Measurements from ENCODE around the gene SNAPC4.
"Not testable (repeated sequence)": the region's sequence is repeated elsewhere in the genome, so short reads cannot be mapped to it uniquely, and the experiment has no call there.

Gene SNAPC4

DNA sequence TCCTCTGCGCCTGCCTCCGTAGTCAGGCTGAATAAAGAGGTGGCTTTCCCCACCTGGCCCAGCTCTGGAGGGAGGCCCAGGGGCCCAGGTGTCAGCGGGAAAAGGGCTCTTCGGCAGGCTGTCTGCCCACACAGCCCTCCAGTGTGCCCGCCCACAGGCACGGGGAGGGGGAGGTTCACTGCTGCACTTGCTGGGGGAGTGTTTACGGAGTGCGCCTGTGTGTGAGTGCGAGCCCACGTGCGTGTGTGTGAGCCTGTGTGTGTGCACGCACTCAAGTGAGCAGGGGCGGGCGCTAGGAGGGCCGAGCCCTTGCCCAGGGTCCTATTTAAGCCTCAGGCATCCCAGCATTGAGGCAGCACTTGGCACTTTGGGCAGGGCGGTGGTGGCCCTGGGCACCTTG, 47.3 kb downstream of the SNAPC4 start:
- no peak for DNase-seq

DNA sequence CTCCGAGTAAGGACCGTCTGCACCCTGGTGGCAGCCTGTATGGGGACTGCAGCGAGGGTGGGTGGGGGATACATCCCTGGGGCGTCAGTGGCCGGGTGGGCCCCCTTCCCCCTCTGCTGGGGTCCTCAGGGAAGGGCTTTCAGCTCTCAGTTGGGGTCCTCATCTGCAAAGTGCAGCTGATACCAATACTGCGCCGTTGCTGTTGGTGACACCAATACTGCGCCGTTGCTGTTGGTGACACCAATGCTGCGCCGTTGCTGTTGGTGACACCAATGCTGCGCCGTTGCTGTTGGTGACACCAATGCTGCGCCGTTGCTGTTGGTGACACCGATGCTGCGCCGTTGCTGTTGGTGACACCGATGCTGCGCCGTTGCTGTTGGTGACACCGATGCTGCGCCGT, 48.1 kb downstream of the SNAPC4 start:
- DNase-seq = not testable (repeated sequence)

DNA sequence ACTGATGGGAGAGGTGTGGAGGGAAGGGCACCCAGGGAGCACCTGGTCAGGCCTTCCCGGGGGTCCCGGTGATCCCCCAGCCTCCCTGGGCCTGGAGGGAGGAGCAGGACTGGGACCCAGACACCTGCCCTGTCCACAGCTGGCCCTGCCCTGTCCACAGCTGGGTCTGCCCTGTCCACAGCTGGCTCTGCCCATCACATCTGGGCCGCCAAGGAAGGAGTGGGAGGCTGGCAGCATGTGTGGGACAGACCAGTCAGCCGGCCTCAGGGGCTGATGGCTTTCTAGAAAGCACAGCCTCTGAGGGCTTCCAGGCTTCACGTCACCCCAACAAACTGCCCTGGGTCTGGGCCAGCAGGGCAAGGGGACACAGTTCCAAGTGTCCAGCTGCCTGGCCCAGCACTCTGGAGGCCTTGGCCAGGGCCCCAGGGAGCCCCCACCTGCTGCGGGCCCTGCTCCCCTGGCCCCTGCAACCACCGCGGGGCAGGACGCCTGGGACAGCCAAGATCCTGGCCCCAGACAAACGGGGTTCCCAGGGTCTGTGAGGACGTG, 48.6 kb downstream of the SNAPC4 start:
- no peak for DNase-seq

All from CD4-positive, alpha-beta T cell treated with Interleukin-15 for 1 hour (primary cell).